Measurements from ENCODE around the gene ZNF778. TPM values are rescaled to one million over a fixed set of nuclear protein-coding genes. Genes with fewer than 3 reads are reported as not detected.
A peak's percentile ranks its signal among the peaks of the same experiment; 100 is the strongest.

ZNF778 gene
- total RNA-seq, result 8.1 and 9.5 TPM in 2 replicates

DNA sequence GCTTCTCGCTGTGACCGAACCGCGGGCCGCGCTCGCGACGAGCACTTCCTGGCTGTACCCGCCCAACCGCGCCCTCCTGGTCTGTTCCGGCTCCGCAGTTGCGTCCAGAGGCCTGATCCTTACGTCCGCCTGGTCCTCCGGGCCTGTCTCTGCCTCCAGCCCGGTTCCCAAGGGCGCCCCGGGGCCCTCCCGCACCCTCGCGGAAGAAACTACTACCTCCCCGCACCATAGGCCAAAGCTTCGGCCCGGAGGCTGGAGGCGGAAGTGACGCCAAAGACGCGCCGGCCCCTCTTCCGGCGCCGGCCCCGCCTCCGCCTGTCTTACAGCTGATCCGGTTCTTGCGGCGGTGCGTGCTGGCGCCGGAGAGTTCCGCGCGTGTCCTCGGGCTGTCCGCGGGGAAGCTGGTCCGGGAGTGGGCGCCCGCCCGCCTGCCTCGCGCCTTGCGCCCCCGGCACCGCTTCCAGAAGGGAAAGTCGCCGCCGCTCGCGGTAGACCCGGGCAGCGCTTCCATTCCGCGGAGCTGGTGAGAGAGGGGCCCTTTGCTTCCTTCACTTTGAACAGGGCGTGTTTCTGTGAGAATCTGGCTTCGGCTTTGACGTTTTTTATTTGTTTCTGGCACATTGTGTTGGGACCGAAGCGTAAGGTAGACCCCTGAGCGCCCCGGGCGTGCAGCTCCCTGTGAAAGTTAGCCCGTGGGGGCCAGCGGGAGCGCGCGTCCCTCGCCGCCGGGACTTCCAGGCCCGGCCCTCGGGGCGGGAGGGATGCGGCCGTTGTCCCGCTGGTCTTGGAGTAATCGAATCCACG is at the start of gene ZNF778:
ZNF778 (plus strand) TSS at position 316 of the 804 bp plus-strand sequence. CDS start 3,425 bp downstream, outside the sequence.
- Mint-ChIP-seq H3K9me3 (no peaks in the 10 kb centered on the region), H3K4me1 (ENCODE audit: low read depth) (peaks cover 12% of the 10 kb centered on the region), H3K27me3 (ENCODE audit: insufficient read depth) (no peaks in the 10 kb centered on the region), H3K27ac (peak within 1 kb of the TSS; percentile 37), H3K36me3 (ENCODE audit: low read depth) (peaks cover 7% of the 10 kb centered on the region), H3K4me3 (peak within 1 kb of the TSS; percentile 63)
- intact Hi-C loops (cut with micrococcal nuclease), result loop anchor here (1.0 to 10.0 kb wide), 11 partner anchors 17 to 647 kb away; partner anchors contain the start of genes CDT1, FANCA, SLC22A31 and ZC3H18
- peak; percentile 84 for DNase-seq (ENCODE audit: low spot score)

DNA sequence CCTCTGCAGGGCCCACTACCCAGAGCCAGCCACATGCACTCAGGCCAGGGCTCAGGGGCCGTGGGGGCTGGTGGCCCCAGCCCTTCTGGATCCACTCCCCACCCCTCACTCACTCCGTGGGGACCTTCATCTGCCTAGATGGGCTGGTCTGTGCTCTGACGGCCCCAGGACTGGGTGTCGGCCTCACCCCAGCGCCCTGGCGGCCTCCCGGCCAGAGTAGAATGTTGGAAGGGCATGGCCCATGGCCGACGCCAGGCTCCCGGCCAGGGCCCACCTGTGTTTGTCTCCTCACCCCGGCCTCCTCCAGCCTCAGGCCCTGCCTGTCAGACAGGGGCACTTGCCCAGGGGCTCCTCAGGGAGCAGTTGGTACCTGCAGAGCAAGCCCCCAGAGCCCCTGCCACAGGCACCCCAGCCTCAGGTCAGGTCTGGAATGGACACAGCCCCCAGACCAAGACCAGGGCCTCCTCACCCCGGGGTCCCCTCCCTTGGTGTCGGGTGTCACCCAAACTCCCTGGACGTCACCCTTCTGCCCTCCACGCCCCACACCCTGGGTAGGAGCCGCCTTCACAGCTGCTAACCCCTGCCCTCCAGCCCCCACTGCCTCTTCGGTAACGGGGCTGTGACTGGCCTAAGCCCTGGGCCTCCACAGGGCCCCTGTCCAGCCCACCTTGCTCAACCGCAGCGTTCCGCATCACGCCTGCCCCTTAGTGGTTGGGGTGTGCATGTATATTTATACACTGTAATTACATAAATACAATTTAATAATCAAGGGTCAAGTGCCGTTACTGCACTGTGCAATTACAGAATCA is 48.9 kb upstream of the ZNF778 start:
- H3K9me3 Mint-ChIP-seq, result no peaks in the 10 kb centered on the region
- peaks cover 6% of the 10 kb centered on the region for H3K4me1 Mint-ChIP-seq (ENCODE audit: low read depth)
- no peaks in the 10 kb centered on the region for H3K27me3 Mint-ChIP-seq (ENCODE audit: insufficient read depth)
- DNase-seq (ENCODE audit: low spot score), result no peak
- H3K27ac Mint-ChIP-seq, result no peak overlapping the region
- intact Hi-C loops (cut with micrococcal nuclease), result no loop called here
- no peak overlapping the region for H3K4me3 Mint-ChIP-seq
- no peaks in the 10 kb centered on the region for H3K36me3 Mint-ChIP-seq (ENCODE audit: low read depth)

DNA sequence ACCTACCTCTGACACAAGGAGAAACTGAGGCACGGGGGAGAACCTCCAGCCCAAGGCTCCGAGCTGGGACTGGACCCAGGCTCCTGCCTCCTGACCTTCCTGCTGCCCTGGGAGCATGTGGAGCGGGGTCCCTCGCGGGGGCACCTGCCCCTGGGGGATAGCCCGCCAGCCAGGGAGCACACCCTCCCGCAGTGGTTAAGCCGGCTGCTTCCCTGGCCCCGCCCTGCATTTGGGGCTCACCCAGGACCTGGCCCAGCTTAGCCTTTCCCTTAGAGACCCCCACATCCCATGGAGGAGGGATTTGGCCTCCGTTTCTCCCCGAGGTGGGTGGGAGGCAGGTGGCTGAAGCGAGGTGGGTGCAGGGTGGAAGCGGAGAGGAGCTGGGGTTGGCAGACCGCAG is 47.7 kb upstream of the ZNF778 start:
- intact Hi-C loops (cut with micrococcal nuclease), result no loop called here

DNA sequence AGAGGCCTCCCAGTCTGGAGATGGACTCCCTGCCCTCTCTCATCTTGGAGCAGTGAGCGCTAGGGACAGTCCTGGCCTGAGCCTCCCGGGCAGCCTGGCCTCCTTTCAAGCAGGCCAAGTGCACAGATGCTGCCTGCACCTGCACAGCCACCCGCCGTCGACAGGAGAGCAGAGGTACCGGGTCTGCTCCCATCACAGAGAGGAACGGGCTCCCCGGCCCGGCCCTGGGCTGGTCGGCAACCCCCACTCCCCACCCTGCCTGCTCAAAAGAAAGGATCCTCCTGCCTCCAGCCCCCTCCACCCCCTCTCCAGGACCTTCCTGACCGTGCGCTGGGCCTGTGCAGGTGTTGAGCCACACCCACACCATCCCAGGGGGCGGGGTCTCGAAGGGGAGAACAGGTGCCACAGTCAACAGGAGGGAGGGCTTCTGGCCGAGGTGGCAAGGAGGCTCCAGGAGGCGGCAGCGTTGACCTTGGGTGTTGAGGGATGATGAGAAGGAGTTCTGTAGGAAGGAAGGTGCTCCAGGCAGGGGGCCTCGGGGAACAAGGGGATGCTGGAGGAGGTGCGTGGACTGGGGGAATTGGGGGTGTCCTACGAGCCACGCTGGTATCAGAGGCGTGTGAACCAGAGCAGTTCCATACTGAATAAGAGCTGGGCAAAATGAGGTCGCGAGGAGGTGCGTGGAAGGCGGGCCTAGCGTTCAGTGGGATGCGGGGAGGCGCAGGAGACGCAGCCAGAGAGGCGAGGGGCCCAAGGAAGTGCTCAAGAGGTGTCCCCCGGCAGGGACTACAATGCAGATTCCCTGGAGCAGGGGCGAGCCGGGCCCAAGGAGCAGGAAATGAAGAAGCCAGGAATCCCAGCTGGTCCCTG is 46.9 kb upstream of the ZNF778 start:
- no peaks in the 10 kb centered on the region for H3K27me3 Mint-ChIP-seq (ENCODE audit: insufficient read depth)
- H3K36me3 Mint-ChIP-seq (ENCODE audit: low read depth), result no peaks in the 10 kb centered on the region
- peak overlapping the region; percentile 55 for H3K27ac Mint-ChIP-seq
- intact Hi-C loops (cut with micrococcal nuclease), result loop anchor here (1.0 kb wide), 6 partner anchors 23 to 358 kb away; partner anchors contain the start of gene TRAPPC2L
- H3K4me3 Mint-ChIP-seq, result peak overlapping the region; percentile 71
- H3K4me1 Mint-ChIP-seq (ENCODE audit: low read depth), result peaks cover 6% of the 10 kb centered on the region
- DNase-seq (ENCODE audit: low spot score), result no peak
- H3K9me3 Mint-ChIP-seq, result no peaks in the 10 kb centered on the region

More for the DNA sequence above, 47.7 kb upstream of the ZNF778 start:
- no peaks in the 10 kb centered on the region for H3K9me3 Mint-ChIP-seq
- H3K4me1 Mint-ChIP-seq (ENCODE audit: low read depth), result peaks cover 6% of the 10 kb centered on the region
- H3K4me3 Mint-ChIP-seq, result no peak overlapping the region
- H3K27ac Mint-ChIP-seq, result no peak overlapping the region
- DNase-seq (ENCODE audit: low spot score), result no peak
- no peaks in the 10 kb centered on the region for H3K27me3 Mint-ChIP-seq (ENCODE audit: insufficient read depth)
- no peaks in the 10 kb centered on the region for H3K36me3 Mint-ChIP-seq (ENCODE audit: low read depth)

DNA sequence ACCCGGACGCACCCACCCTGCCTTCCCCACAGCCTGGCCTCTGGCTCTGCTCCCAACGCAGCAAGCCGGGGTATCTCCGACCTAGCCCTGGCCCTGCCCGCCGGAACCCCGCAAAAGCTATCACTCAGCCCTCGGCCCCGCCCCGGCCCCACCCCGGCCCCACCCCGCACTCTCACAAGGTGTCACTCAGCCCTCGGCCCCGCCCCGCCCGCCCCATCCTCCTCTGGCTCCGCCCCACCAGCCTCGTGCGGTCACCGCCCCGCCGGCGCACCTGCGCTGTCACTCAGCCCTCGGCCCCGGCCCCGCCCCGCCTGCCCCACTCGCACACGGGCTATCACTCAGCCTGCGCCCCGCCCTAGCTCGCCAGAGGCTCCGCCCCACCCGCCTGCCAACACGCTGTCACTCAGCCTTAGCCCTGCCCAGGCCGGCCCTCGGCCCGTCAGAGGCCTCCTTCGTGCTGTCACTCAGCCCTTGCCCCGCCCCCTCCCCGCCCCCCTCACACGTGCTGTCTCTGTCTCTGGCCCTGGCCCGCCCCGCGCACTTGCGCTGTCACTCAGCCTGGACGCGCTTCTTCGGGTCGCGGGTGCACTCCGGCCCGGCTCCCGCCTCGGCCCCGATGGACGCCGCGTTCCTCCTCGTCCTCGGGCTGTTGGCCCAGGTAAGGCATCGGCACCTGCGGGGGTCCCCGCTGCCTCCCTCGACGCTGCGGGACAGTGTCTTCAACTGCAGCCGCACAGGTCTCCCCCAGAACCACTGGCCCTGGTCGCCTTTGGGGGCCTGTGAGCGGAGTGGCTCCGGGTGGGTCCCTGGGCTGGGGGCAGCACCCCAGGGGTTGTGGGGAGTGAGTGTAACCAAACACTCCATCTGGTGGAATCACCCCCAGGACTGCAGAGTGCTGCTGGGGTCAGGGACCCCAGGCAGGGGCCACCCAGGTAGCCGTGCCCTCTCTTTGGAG is 46.0 kb upstream of the ZNF778 start, which contains the start of gene CDH15:
CDH15 (plus strand) TSS at position 533 of the 955 bp plus-strand sequence; CDS start at position 617, 84 bp downstream.
- peak within 1 kb of the TSS; percentile 71 for H3K4me3 Mint-ChIP-seq
- H3K9me3 Mint-ChIP-seq, result no peaks in the 10 kb centered on the region
- H3K27ac Mint-ChIP-seq, result peak within 1 kb of the TSS; percentile 55
- no peaks in the 10 kb centered on the region for H3K36me3 Mint-ChIP-seq (ENCODE audit: low read depth)
- peak; percentile 86 for DNase-seq (ENCODE audit: low spot score)
- intact Hi-C loops (cut with micrococcal nuclease), result loop anchor here (1.0 kb wide), 6 partner anchors 22 to 359 kb away; partner anchors contain the start of gene TRAPPC2L
- H3K27me3 Mint-ChIP-seq (ENCODE audit: insufficient read depth), result no peaks in the 10 kb centered on the region
- peaks cover 6% of the 10 kb centered on the region for H3K4me1 Mint-ChIP-seq (ENCODE audit: low read depth)

DNA sequence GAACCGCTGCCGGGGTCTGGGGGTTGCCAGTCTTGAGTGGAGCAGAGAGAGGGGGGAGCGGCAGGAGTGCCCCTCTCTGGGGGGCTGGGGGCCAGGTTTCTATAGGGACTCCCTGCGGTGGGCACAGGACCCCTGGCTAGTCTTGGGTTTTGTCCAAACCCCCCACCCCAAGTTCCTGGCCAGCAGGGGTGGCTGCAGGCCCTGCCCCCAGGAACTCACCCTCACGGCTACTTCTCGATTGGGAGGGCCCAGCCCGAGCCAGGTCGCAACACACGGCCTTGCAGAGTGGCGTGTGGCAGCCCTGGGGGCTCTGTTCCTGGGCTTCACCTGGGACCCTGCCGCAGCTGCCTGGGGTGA is 45.4 kb upstream of the ZNF778 start:
- DNase-seq (ENCODE audit: low spot score), result no peak
- Mint-ChIP-seq H3K27me3 (ENCODE audit: insufficient read depth) (no peaks in the 10 kb centered on the region), H3K4me1 (ENCODE audit: low read depth) (peaks cover 6% of the 10 kb centered on the region), H3K9me3 (no peaks in the 10 kb centered on the region), H3K36me3 (ENCODE audit: low read depth) (no peaks in the 10 kb centered on the region), H3K4me3 (no peak overlapping the region), H3K27ac (no peak overlapping the region)
- intact Hi-C loops (cut with micrococcal nuclease), result no loop called here

DNA sequence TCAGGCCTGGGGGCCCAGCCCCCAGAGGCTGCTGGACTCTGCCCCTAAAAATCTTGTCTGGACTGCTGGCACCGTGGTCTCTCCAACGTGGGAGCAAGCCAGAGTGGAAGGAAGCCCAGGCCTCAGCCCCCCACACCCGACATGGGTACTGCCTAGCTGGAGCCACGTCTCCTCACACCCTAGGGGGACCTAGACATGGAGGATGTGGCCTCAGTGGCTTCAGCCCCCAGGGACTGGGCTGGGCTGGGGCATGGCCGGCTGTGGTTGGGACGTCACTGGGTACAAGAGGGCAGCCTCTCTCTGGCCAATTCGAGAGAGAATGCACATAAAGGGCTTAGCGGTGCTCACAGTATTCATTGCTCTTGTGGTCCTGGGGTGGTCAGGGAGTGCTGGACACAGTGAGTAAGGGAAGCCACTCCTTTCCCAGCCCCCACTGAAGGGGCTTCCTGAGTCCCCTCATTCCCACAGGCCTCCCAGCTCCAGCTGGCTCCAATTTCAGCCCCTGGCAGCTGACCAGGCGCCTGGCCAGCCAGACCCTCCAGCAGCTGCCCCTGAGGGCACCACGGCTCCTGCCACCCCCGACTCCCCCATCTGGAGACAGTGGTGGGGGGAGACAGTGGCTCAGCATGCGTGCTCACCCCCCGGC is 44.9 kb upstream of the ZNF778 start:
- H3K4me3 Mint-ChIP-seq, result no peak overlapping the region
- H3K9me3 Mint-ChIP-seq, result no peaks in the 10 kb centered on the region
- intact Hi-C loops (cut with micrococcal nuclease), result no loop called here
- H3K27me3 Mint-ChIP-seq (ENCODE audit: insufficient read depth), result no peaks in the 10 kb centered on the region
- no peaks in the 10 kb centered on the region for H3K36me3 Mint-ChIP-seq (ENCODE audit: low read depth)
- DNase-seq (ENCODE audit: low spot score), result no peak
- peaks cover 6% of the 10 kb centered on the region for H3K4me1 Mint-ChIP-seq (ENCODE audit: low read depth)
- no peak overlapping the region for H3K27ac Mint-ChIP-seq

DNA sequence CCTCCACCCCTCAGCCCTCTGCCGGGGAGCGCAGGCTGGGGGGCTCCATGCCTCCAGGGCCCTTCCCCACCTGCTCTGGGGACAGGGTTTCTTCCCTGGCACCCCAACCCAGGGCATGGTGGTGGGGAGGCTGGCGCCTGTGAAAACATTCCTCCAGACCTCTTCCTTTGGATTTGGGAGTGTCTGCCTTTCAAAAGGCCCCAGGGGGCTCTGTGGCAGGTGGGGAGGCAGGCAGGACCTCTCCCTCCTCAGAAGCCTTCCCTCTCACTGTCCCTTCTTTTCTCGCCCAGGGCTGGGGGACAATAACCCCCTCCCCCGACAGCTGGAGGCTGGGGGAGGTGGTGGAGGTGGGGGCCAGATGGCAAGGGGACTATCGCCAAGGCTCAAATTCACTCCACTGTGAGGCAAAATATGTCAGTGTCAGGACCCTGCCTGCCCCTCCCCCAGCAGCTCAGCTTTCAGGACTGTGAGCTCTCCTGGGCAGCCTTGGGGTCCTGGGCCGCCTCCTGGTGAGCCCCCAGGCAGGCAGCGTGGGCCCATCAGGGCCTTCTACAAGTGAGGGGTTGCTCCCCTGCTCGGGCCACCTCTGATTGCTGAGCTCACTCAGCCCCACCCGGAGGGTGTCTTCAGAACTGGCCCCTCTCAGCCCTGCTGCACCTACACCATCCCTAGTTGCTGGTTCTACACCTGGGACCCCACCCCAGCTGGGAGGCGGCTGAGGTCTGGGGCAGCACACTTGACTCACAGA is 44.2 kb upstream of the ZNF778 start:
- no peaks in the 10 kb centered on the region for H3K9me3 Mint-ChIP-seq
- no peak overlapping the region for H3K27ac Mint-ChIP-seq
- peaks cover 6% of the 10 kb centered on the region for H3K4me1 Mint-ChIP-seq (ENCODE audit: low read depth)
- DNase-seq (ENCODE audit: low spot score), result no peak
- no peak overlapping the region for H3K4me3 Mint-ChIP-seq
- H3K27me3 Mint-ChIP-seq (ENCODE audit: insufficient read depth), result no peaks in the 10 kb centered on the region
- no peaks in the 10 kb centered on the region for H3K36me3 Mint-ChIP-seq (ENCODE audit: low read depth)
- intact Hi-C loops (cut with micrococcal nuclease), result no loop called here

DNA sequence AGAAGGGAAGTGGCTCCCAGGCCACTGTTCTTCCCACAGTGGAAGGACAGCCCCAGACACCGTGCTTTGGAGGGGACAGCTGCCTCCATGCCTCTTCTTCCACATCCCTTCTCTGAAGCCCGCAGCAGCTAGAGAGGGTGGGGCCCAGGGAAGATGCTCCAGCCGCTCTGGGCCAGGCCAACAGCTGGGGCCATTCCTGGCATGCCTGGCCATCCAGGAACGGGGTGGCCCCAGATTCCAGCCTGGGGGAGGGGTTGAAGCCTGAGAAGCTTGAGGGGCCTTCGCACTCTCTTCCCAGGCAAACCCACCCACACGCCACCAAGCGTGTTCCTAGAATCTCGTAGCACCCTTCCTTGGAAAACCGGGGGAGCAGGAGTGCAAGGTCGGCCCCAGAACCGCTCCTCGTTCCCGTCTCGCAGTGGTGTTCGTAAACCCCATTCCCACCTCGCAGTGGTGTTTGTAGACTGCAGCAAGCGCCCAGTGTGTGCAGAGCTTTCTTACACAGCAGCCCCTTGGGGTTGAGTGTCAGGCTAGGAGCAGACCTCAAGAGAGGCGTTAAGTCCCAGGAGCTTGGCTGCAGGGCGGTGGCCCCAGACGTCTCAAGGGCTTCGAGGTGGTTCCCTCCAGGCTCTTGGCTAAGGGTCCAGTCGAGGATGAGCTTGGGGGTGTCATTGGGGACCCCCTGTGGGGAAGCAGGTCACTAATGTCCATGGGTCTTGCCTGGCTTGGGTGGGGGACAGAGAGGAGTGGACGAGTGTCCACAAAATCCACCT is 43.3 kb upstream of the ZNF778 start:
- Mint-ChIP-seq H3K36me3 (ENCODE audit: low read depth) (no peaks in the 10 kb centered on the region), H3K4me1 (ENCODE audit: low read depth) (peaks cover 6% of the 10 kb centered on the region), H3K9me3 (no peaks in the 10 kb centered on the region), H3K27ac (no peak overlapping the region), H3K4me3 (no peak overlapping the region), H3K27me3 (ENCODE audit: insufficient read depth) (no peaks in the 10 kb centered on the region)
- intact Hi-C loops (cut with micrococcal nuclease), result no loop called here
- no peak for DNase-seq (ENCODE audit: low spot score)

DNA sequence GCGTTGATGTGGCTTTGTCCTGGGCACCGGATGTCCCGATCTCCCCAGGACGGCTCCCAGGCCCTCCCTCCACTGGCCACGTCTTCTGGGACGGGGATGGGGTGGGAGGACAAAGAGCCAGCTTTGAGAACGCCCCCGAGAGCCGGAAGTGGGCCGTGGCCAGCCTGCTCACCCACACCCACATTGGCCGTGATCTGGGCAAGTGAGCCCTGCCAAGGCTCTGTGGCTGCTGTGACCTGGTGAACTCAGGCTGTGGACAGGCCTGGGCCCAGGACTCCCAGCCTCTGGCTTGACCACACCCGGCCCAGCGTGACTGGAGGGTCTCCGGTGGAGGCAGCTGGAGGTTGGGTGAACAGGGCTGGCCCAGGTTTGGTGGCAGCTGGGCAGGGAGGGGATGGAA is 42.6 kb upstream of the ZNF778 start:
- no peaks in the 10 kb centered on the region for H3K27me3 Mint-ChIP-seq (ENCODE audit: insufficient read depth)
- no peak overlapping the region for H3K4me3 Mint-ChIP-seq
- no peaks in the 10 kb centered on the region for H3K9me3 Mint-ChIP-seq
- no peaks in the 10 kb centered on the region for H3K36me3 Mint-ChIP-seq (ENCODE audit: low read depth)
- intact Hi-C loops (cut with micrococcal nuclease), result no loop called here
- no peak overlapping the region for H3K27ac Mint-ChIP-seq
- H3K4me1 Mint-ChIP-seq (ENCODE audit: low read depth), result peaks cover 6% of the 10 kb centered on the region
- no peak for DNase-seq (ENCODE audit: low spot score)
